H1 (cell line): Measurements from ENCODE around the gene HES1. TPM values are rescaled to one million over a fixed set of nuclear protein-coding genes. Genes with fewer than 3 reads are reported as not detected.

Source experiments
- CTBP2 ChIP-seq: IDR thresholded peaks from 2 replicates; pipeline ENCODE4 v1.7.0; 2011; ENCODE audit warnings: borderline replicate concordance, mild to moderate bottlenecking, moderate library complexity, mixed read lengths, low read length; ENCODE audit not compliant: insufficient read depth, insufficient read length
- EGR1 ChIP-seq: IDR thresholded peaks from 2 replicates; pipeline ENCODE4 v1.6.1; 2011; ENCODE audit warnings: low read depth, low read length, borderline replicate concordance
- EP300 ChIP-seq, 2 experiments: IDR thresholded peaks; 1 replicate in 1 of 2; 2 replicates in 1 of 2; pipeline ENCODE4 v1.6.1; 2011 to 2012; ENCODE audit warnings: low read depth in 2 of 2, low read length in 2 of 2, mild to moderate bottlenecking in 2 of 2, borderline replicate concordance in 1 of 2, inconsistent platforms in 1 of 2, moderate library complexity in 1 of 2
- EZH2 ChIP-seq: fragments of 200-600 bp; sonication (generic); IDR thresholded peaks from 2 replicates; pipeline ENCODE4 v1.7.1; 2012; ENCODE audit warnings: low read depth, mild to moderate bottlenecking, moderate library complexity, low read length, inconsistent platforms; ENCODE audit not compliant: severe bottlenecking
- FOSL1 ChIP-seq: IDR thresholded peaks from 2 replicates; pipeline ENCODE4 v1.6.1; 2011; ENCODE audit warnings: mild to moderate bottlenecking, low read depth, low read length, moderate library complexity; ENCODE audit not compliant: insufficient read depth
- KDM4A ChIP-seq: IDR thresholded peaks from one replicate; pipeline ENCODE4 v1.7.1; 2012; ENCODE audit warnings: low read depth, mild to moderate bottlenecking, moderate library complexity, low read length, inconsistent platforms; ENCODE audit not compliant: severe bottlenecking
- TBP ChIP-seq: IDR thresholded peaks from 2 replicates; pipeline ENCODE4 v1.6.1; 2011; ENCODE audit warnings: low read depth, low read length, improper control_type of control experiment
- polyA plus RNA-seq, 7 experiments: library from polyadenylated mRNA; depleted of rRNA in 3 of 7; stranded (reverse) in 5 of 7; unstranded in 2 of 7; fragments of >200 nt in 5 of 7; fragments of 200-250 nt in 2 of 7; gene quantifications; 1 replicate in 5 of 7; 2 replicates in 1 of 7; 4 replicates in 1 of 7; pipeline versions ENCODE4 v1.2.1 to v1.2.3, GENCODE V29; 2011 to 2013; ENCODE audit warnings: missing spikeins in 2 of 7, mixed read lengths in 2 of 7
- total RNA-seq: library from RNA; stranded (reverse); fragmentation: NEBNext Ultra II Directional; extraction: Animal tissue kit (Norgen Biotek cat#: 25700); gene quantifications from 2 replicates; pipeline ENCODE4 v1.2.1, GENCODE V29; 2021

Gene HES1
- total and polyA plus RNA-seq, 2 of the 8 experiments (the other 6 are each of a cell fraction or from before 2014, with no cell fraction given), result 7.9 to 12.9 TPM

DNA sequence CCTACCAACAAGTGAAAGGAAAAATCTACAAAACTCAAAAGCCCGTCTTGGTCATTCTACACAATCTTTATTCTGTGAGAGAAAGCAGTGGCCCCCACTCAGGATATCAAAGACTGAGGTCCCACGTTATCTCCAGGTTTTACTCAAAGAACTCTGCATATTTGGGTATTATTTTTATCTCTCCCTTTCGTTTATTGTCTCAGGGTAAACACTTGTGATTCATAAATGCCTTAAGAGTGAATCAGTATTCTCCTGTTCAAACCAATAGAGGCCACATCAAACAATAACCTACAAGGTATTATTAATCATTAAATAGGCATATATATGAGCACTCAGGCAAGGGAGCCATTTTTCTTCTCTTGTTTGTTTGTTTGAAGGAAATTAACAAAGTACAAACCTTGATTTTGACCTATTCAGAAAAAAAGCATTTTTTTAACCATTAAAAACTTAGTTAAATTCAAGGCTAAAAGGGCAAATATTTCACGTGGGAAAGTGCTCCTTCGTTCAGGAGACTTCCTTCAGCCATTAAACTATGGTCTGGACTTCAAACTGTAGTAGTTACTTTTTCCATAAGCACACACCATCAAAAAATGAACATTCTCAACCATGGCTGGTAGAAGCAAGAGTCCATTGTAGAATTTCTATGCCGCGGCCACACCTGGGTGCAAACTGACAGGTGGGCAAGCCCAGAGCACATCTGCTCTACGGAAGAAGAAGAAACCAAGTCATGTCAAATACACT, 13.9 kb upstream of the HES1 start (continued):
- TF ChIP-seq EZH2 (no peak), EP300 (IDR thresholded peaks at IDR 0.05; ENCODE audit: borderline replicate concordance in 1 of 2, low read depth in 2 of 2, low read length in 2 of 2) (no peak), TBP (no peak), KDM4A (no peak), CTBP2 (no peak), FOSL1 (no peak), EGR1 (no peak)
